Transverse colon (tissue), 4 donors: ENCODE measurements around the gene NEK8. TPM values are rescaled to one million over a fixed set of nuclear protein-coding genes. Genes with fewer than 3 reads are reported as not detected.
A peak's percentile ranks its signal among the peaks of the same experiment; 100 is the strongest.

Source experiments
- DNase-seq: peaks from one replicate; pipeline ENCODE4 v3.0.0-alpha.2; 2019
- H3K27ac ChIP-seq, 4 donors: fragments of 200-600 bp; sonication (generic); 2 replicates each; pipeline ENCODE4 v1.5.1; 2016 to 2018; ENCODE audit warnings: inconsistent platforms in 4 of 4
- H3K27me3 ChIP-seq: fragments of 200-600 bp; sonication (generic); 2 replicates; pipeline ENCODE4 v1.5.1; 2017; ENCODE audit warnings: inconsistent platforms
- H3K36me3 ChIP-seq, 4 donors: fragments of 200-600 bp; sonication (generic); 2 replicates each; pipeline ENCODE4 v1.5.1; 2017 to 2019; ENCODE audit warnings: inconsistent platforms in 4 of 4
- H3K4me1 ChIP-seq, 4 donors: fragments of 200-600 bp; sonication (generic); 2 replicates each; pipeline ENCODE4 v1.5.1; 2017 to 2020; ENCODE audit warnings: inconsistent platforms in 4 of 4
- H3K4me3 ChIP-seq, 4 donors: fragments of 200-600 bp; sonication (generic); 1 replicate in 1 of 4; 2 replicates in 3 of 4; pipeline versions ENCODE4 v1.5.1 to v1.6.1; 2017 to 2019; ENCODE audit warnings: inconsistent platforms in 4 of 4
- H3K9me3 ChIP-seq, 2 donors: fragments of 200-600 bp; sonication (generic); 2 replicates each; pipeline ENCODE4 v1.5.1; 2017 to 2019; ENCODE audit warnings: inconsistent platforms in 2 of 2
- CTCF ChIP-seq, 5 experiments: fragments of 200-600 bp in 3 of 5; fragments of 450-650 bp in 2 of 5; sonication (generic) in 3 of 5; IDR thresholded peaks; 1 replicate in 2 of 5; 2 replicates in 3 of 5; pipeline ENCODE4 v1.5.1; 2016 to 2017; ENCODE audit warnings: antibody characterized with exemption in 5 of 5, inconsistent platforms in 3 of 5, mild to moderate bottlenecking in 2 of 5, moderate library complexity in 1 of 5
- EP300 ChIP-seq: sonication (generic); formaldehyde crosslinking; IDR thresholded peaks from one replicate; pipeline ENCODE4 v1.6.1; 2017; ENCODE audit warnings: antibody characterized with exemption, low read depth
- POLR2A ChIP-seq: fragments of 450-650 bp; IDR thresholded peaks from one replicate; pipeline ENCODE4 v1.6.1; 2016; ENCODE audit warnings: antibody characterized with exemption, mild to moderate bottlenecking, moderate library complexity
- POLR2AphosphoS5 ChIP-seq, 3 donors: sonication (generic); formaldehyde crosslinking; IDR thresholded peaks; one replicate each; pipeline ENCODE4 v1.6.1; 2016; ENCODE audit warnings: antibody characterized with exemption in 3 of 3
- WGBS, 2 donors: methylation state at CpG; one replicate each; pipeline ENCODE4 v1.1.5; 2018; ENCODE audit warnings: low coverage in 1 of 2; 5-methylcytosine and 5-hydroxymethylcytosine counted together
- in situ Hi-C, 4 donors: fragments of 200-750 bp; cut with MboI; loops; one replicate each; pipeline versions ENCODE4 v1.15.0 to v1.15.1; 2017; ENCODE audit warnings: low sequenced_read_pairs in 3 of 4, low pct_ligation_motif_present in 1 of 4, low pct_unique_long_range_greater_than_20kb in 1 of 4
- intact Hi-C: fragments of 100-400 bp; cut with DNase I; formaldehyde crosslinking; loops from one replicate; pipeline ENCODE4 v1.15.1; 2023; ENCODE audit warnings: low total_unique reads
- total RNA-seq, 4 donors: library from RNA; depleted of rRNA; stranded (reverse); fragments of >200 nt; gene quantifications; one replicate each; pipeline ENCODE4 v1.1.0, GENCODE V29; 2016

NEK8 gene
- total RNA-seq, 4 donors from 2014 or later = 5.7 to 52.3 (median 8.3) TPM

GRCh38 chr17:28749516-28750177 lies 21.1 kb downstream of the NEK8 start:
- intact Hi-C loops (loop anchor here (2.0 kb wide), 1 partner anchor 23 kb away; the partner anchor contains the start of gene TLCD1), in situ Hi-C loops (loop anchor here (10.0 to 25.0 kb wide), 3 partner anchors 138 to 165 kb away; partner anchors contain the start of genes DHRS13 (in 2 of the 4) and FLOT2 (in 1 of the 4))
- TF ChIP-seq POLR2A (no peak), CTCF (IDR thresholded peaks at IDR 0.05) (no peak), POLR2AphosphoS5 (IDR thresholded peaks at IDR 0.05) (no peak), EP300 (no peak)
- WGBS, 2 donors = 41% methylated on average over 11 of the region's 11 CpGs; no CpG with 5 or more reads in 1 of the 2 donors
- Histone ChIP-seq H3K4me1 (peaks cover 17 to 55% (median 50%) of the 10 kb centered on the region in 4 donors), H3K9me3 (no peaks in the 10 kb centered on the region), H3K27ac (peak overlapping the region; percentile 63 to 99 (median 98)), H3K4me3 (no peak overlapping the region), H3K36me3 (no peaks in the 10 kb centered on the region), H3K27me3 (no peaks in the 10 kb centered on the region)
- DNase-seq = no peak

- no peaks in the 10 kb centered on the region for H3K36me3 ChIP-seq
- DNase-seq = peak; percentile 97
- in situ Hi-C loops (loop anchor here (10.0 to 25.0 kb wide), 3 partner anchors 137 to 164 kb away; partner anchors contain the start of genes DHRS13 (in 2 of the 4) and FLOT2 (in 1 of the 4)), intact Hi-C loops (no loop called here)
- peak overlapping the region; percentile 63 to 99 (median 98) for H3K27ac ChIP-seq
- H3K4me3 ChIP-seq = no peak overlapping the region
- H3K4me1 ChIP-seq = peaks cover 17 to 51% (median 47%) of the 10 kb centered on the region in 4 donors
- 30 to 38% methylated on average over 3 to 20 of the region's 20 CpGs for whole genome bisulfite sequencing, 2 donors
- H3K27me3 ChIP-seq = no peaks in the 10 kb centered on the region
- H3K9me3 ChIP-seq = no peaks in the 10 kb centered on the region
- TF ChIP-seq CTCF (IDR thresholded peaks at IDR 0.05) (peak; percentile 99 to 100 (median 100)), POLR2A (peak; percentile 8), POLR2AphosphoS5 (IDR thresholded peaks at IDR 0.05) (peak; percentile 28 to 78 (median 65)), EP300 (no peak)
Observed at GRCh38 chr17:28750178-28751047, 21.8 kb downstream of the NEK8 start.

- TF ChIP-seq POLR2A (no peak), EP300 (no peak), CTCF (IDR thresholded peaks at IDR 0.05) (no peak), POLR2AphosphoS5 (IDR thresholded peaks at IDR 0.05) (peak in 1 of 3 donors; percentile 4)
- 91 to 93% methylated on average over 4 to 10 of the region's 10 CpGs for WGBS, 2 donors
- Histone ChIP-seq H3K4me1 (peaks cover 9 to 37% (median 33%) of the 10 kb centered on the region in 4 donors), H3K27me3 (no peaks in the 10 kb centered on the region), H3K9me3 (no peaks in the 10 kb centered on the region), H3K36me3 (no peaks in the 10 kb centered on the region), H3K27ac (no peak overlapping the region), H3K4me3 (no peak overlapping the region)
- no peak for DNase-seq
- in situ Hi-C loops = loop anchor here (10.0 to 25.0 kb wide), 3 partner anchors 136 to 163 kb away; partner anchors contain the start of genes DHRS13 (in 2 of the 4) and FLOT2 (in 1 of the 4)
- intact Hi-C loops = no loop called here
Observed at GRCh38 chr17:28751600-28752366, 23.2 kb downstream of the NEK8 start.
